ENCODE data around the gene MT1A. TPM values are rescaled to one million over a fixed set of nuclear protein-coding genes. Genes with fewer than 3 reads are reported as not detected.

The MT1A gene
- total and polyA plus RNA-seq, 7 donors: 4.0 to 4,396 (median 128) TPM

- ATAC-seq (no peak), DNase-seq (no peak)
- Histone ChIP-seq H3K27ac (no peak within 1 kb of the TSS), H3K4me3 (no peak within 1 kb of the TSS), H3K36me3 (ENCODE audit: insufficient read depth in 1 of 2, low read depth in 1 of 2) (no peaks in the 10 kb centered on the region), H3K27me3 (ENCODE audit: insufficient read depth in 3 of 3, low read length in 2 of 3) (peaks cover 0 to 6% (median 0%) of the 10 kb centered on the region in 3 donors), H3K9me3 (no peaks in the 10 kb centered on the region), H3K4me1 (no peaks in the 10 kb centered on the region)
- no peak for TF ChIP-seq CTCF (IDR thresholded peaks at IDR 0.05)
- 57 to 81% (median 76%) methylated on average over 7 of the region's 7 CpGs for WGBS, 3 donors
- intact Hi-C loops (cut with DNase I): no loop called here
These were observed 13.1 kb downstream of the MT1A start, which contains the start of gene MT1B for GRCh38 chr16:56651586-56651985. Gene MT1B (plus strand): TSS chr16:56651886. CDS start chr16:56651954, 68 bp downstream.

GRCh38 chr16:56652600-56652999 is 14.1 kb downstream of the MT1A start:
- ATAC-seq (no peak), DNase-seq (no peak)
- H3K27me3 ChIP-seq (ENCODE audit: insufficient read depth in 3 of 3, low read length in 2 of 3): peaks cover 0 to 6% (median 0%) of the 10 kb centered on the region in 3 donors
- WGBS, 3 donors: 36 to 56% (median 38%) methylated on average over 1 of the region's 1 CpG
- H3K4me1 ChIP-seq: no peaks in the 10 kb centered on the region
- intact Hi-C loops (cut with DNase I): no loop called here
- no peak overlapping the region for H3K27ac ChIP-seq
- H3K4me3 ChIP-seq: no peak overlapping the region
- H3K36me3 ChIP-seq (ENCODE audit: insufficient read depth in 1 of 2, low read depth in 1 of 2): no peaks in the 10 kb centered on the region
- TF ChIP-seq CTCF (IDR thresholded peaks at IDR 0.05): no peak
- H3K9me3 ChIP-seq: no peaks in the 10 kb centered on the region

GRCh38 chr16:56653218-56653617 is 14.8 kb downstream of the MT1A start:
- WGBS, 3 donors: 77 to 81% (median 79%) methylated on average over 7 of the region's 7 CpGs
- no peaks in the 10 kb centered on the region for H3K9me3 ChIP-seq
- no peak for DNase-seq
- ATAC-seq: no peak
- intact Hi-C loops (cut with DNase I): no loop called here
- peaks cover 0 to 4% (median 0%) of the 10 kb centered on the region in 3 donors for H3K27me3 ChIP-seq (ENCODE audit: insufficient read depth in 3 of 3, low read length in 2 of 3)
- H3K4me1 ChIP-seq: no peaks in the 10 kb centered on the region
- H3K27ac ChIP-seq: no peak overlapping the region
- H3K4me3 ChIP-seq: no peak overlapping the region
- H3K36me3 ChIP-seq (ENCODE audit: insufficient read depth in 1 of 2, low read depth in 1 of 2): no peaks in the 10 kb centered on the region
- TF ChIP-seq CTCF (IDR thresholded peaks at IDR 0.05): no peak

- Histone ChIP-seq H3K4me1 (no peaks in the 10 kb centered on the region), H3K36me3 (ENCODE audit: insufficient read depth in 1 of 2, low read depth in 1 of 2) (no peaks in the 10 kb centered on the region), H3K4me3 (peak within 1 kb of the TSS; percentile 68), H3K9me3 (no peaks in the 10 kb centered on the region), H3K27me3 (ENCODE audit: insufficient read depth in 3 of 3, low read length in 2 of 3) (peaks cover 0 to 13% (median under 1%) of the 10 kb centered on the region in 3 donors), H3K27ac (no peak within 1 kb of the TSS)
- ATAC-seq: peak; percentile 76 to 91 (median 86)
- peak; percentile 79 for DNase-seq
- intact Hi-C loops (cut with DNase I): no loop called here
- TF ChIP-seq CTCF (IDR thresholded peaks at IDR 0.05): no peak
- 2 to 6% (median 3%) methylated on average over 41 to 46 of the region's 46 CpGs for WGBS, 3 donors
These were observed 19.3 kb downstream of the MT1A start, which contains the start of gene MT1F for GRCh38 chr16:56657555-56658326. Gene MT1F (plus strand): TSS chr16:56657959. CDS start chr16:56658059, 100 bp downstream.

All from psoas muscle (tissue), 8 donors.